ENCODE data around the gene TRIM38. TPM values are rescaled to one million over a fixed set of nuclear protein-coding genes. Genes with fewer than 3 reads are reported as not detected.

Gene TRIM38
- total RNA-seq, 2 donors from 2014 or later = 3.9 to 4.0 TPM

GRCh38 chr6:26021350-26022131 lies 58.9 kb downstream of the TRIM38 start:
- DNase-seq = peak; percentile 90 to 95 (median 91)
- peak; percentile 85 for ATAC-seq
- peak overlapping the region; percentile 89 to 98 (median 94) for H3K27ac ChIP-seq
- H3K4me3 ChIP-seq = peak overlapping the region; percentile 14 to 69
- WGBS, 2 donors = 0 to 1% methylated on average over 18 to 39 of the region's 39 CpGs
- no peaks in the 10 kb centered on the region for H3K9me3 ChIP-seq
- no peaks in the 10 kb centered on the region for H3K36me3 ChIP-seq (replicated peaks in 1 of 2; ENCODE audit: insufficient read depth in 1 of 2, low read depth in 2 of 2)
- H3K27me3 ChIP-seq = no peaks in the 10 kb centered on the region
- peaks cover 13% of the 10 kb centered on the region for H3K4me1 ChIP-seq
- intact Hi-C loops (cut with DNase I) = no loop called here
- TF ChIP-seq CTCF (IDR thresholded peaks at IDR 0.05) (peak in 2 of 7 experiments; percentile 11 to 28), POLR2A (IDR thresholded peaks at IDR 0.05) (peak; percentile 50 to 83 (median 76))

- DNase-seq (peak; percentile 52 to 82 (median 68)), ATAC-seq (peak; percentile 34)
Observed at GRCh38 chr6:26022132-26022472, 59.5 kb downstream of the TRIM38 start.

GRCh38 chr6:26022737-26023136 lies 60.1 kb downstream of the TRIM38 start:
- peaks cover 16% of the 10 kb centered on the region for H3K4me1 ChIP-seq
- DNase-seq (no peak), ATAC-seq (no peak)
- H3K36me3 ChIP-seq (replicated peaks in 1 of 2; ENCODE audit: insufficient read depth in 1 of 2, low read depth in 2 of 2) = no peaks in the 10 kb centered on the region
- H3K4me3 ChIP-seq = no peak overlapping the region
- WGBS, 2 donors = 19 to 20% methylated on average over 1 of the region's 1 CpG
- no peaks in the 10 kb centered on the region for H3K9me3 ChIP-seq
- H3K27me3 ChIP-seq = no peaks in the 10 kb centered on the region
- H3K27ac ChIP-seq = no peak overlapping the region
- TF ChIP-seq POLR2A (IDR thresholded peaks at IDR 0.05) = no peak
- no peak for TF ChIP-seq CTCF (IDR thresholded peaks at IDR 0.05)
- intact Hi-C loops (cut with DNase I) = no loop called here

More at GRCh38 chr6:26022132-26022472, 59.5 kb downstream of the TRIM38 start:
- no peaks in the 10 kb centered on the region for H3K9me3 ChIP-seq
- intact Hi-C loops (cut with DNase I) = no loop called here
- 1 to 2% methylated on average over 5 of the region's 5 CpGs for WGBS, 2 donors
- peaks cover 13% of the 10 kb centered on the region for H3K4me1 ChIP-seq
- peak overlapping the region; percentile 86 to 98 (median 94) for H3K27ac ChIP-seq
- no peak for TF ChIP-seq POLR2A (IDR thresholded peaks at IDR 0.05)
- TF ChIP-seq CTCF (IDR thresholded peaks at IDR 0.05) = no peak
- H3K27me3 ChIP-seq = no peaks in the 10 kb centered on the region
- peak overlapping the region in 1 of 2 donors; percentile 69 for H3K4me3 ChIP-seq
- no peaks in the 10 kb centered on the region for H3K36me3 ChIP-seq (replicated peaks in 1 of 2; ENCODE audit: insufficient read depth in 1 of 2, low read depth in 2 of 2)

- Histone ChIP-seq H3K4me1 (peaks cover 17% of the 10 kb centered on the region), H3K27me3 (no peaks in the 10 kb centered on the region), H3K36me3 (replicated peaks in 1 of 2; ENCODE audit: insufficient read depth in 1 of 2, low read depth in 2 of 2) (no peaks in the 10 kb centered on the region), H3K9me3 (no peaks in the 10 kb centered on the region), H3K27ac (no peak overlapping the region), H3K4me3 (no peak overlapping the region)
- WGBS, 2 donors = 86 to 90% methylated on average over 3 of the region's 3 CpGs
- ATAC-seq (no peak), DNase-seq (no peak)
- intact Hi-C loops (cut with DNase I) = no loop called here
- TF ChIP-seq POLR2A (IDR thresholded peaks at IDR 0.05) (no peak), CTCF (IDR thresholded peaks at IDR 0.05) (no peak)
Observed at GRCh38 chr6:26024651-26025046, 62.0 kb downstream of the TRIM38 start.

All from body of pancreas (tissue), 4 donors.